DMS53 (cell line): ENCODE measurements around the gene PLXDC2.
"Not testable (repeated sequence)": the region's sequence is repeated elsewhere in the genome, so short reads cannot be mapped to it uniquely, and the experiment has no call there.

ENCODE experiments used
- DNase-seq: peaks from one replicate; lab custom pipeline; 2025; lab: John Stamatoyannopoulos, UW

The PLXDC2 gene

GRCh38 chr10:19979628-19980027 is 163.4 kb downstream of the PLXDC2 start:
- no peak for DNase-seq

GRCh38 chr10:19983880-19984565 is 167.8 kb downstream of the PLXDC2 start:
- DNase-seq: no peak

- DNase-seq: no peak
Measured at GRCh38 chr10:19985745-19986144, 169.5 kb downstream of the PLXDC2 start.

GRCh38 chr10:19986591-19986990 is 170.4 kb downstream of the PLXDC2 start:
- DNase-seq: no peak

GRCh38 chr10:19987931-19988330 is 171.7 kb downstream of the PLXDC2 start:
- no peak for DNase-seq

- DNase-seq: no peak
Measured at GRCh38 chr10:19993714-19994315, 177.6 kb downstream of the PLXDC2 start.

GRCh38 chr10:19998482-19998881 is 182.2 kb downstream of the PLXDC2 start:
- DNase-seq: peak; percentile 24

- DNase-seq: no peak
Measured at GRCh38 chr10:19999431-19999830, 183.2 kb downstream of the PLXDC2 start.

GRCh38 chr10:20002026-20002425 is 185.8 kb downstream of the PLXDC2 start:
- not testable (repeated sequence) for DNase-seq

GRCh38 chr10:20002657-20003056 is 186.4 kb downstream of the PLXDC2 start:
- no peak for DNase-seq

- no peak for DNase-seq
Measured at GRCh38 chr10:20004087-20004523, 187.9 kb downstream of the PLXDC2 start.

GRCh38 chr10:20005638-20006037 is 189.4 kb downstream of the PLXDC2 start:
- no peak for DNase-seq

- DNase-seq: no peak
Measured at GRCh38 chr10:20006169-20006870, 190.1 kb downstream of the PLXDC2 start.

GRCh38 chr10:20007426-20007825 is 191.2 kb downstream of the PLXDC2 start:
- DNase-seq: no peak

GRCh38 chr10:20013991-20014750 is 197.9 kb downstream of the PLXDC2 start:
- no peak for DNase-seq

GRCh38 chr10:20017961-20018360 is 201.7 kb downstream of the PLXDC2 start:
- no peak for DNase-seq

- no peak for DNase-seq
Measured at GRCh38 chr10:20020677-20021076, 204.4 kb downstream of the PLXDC2 start.

GRCh38 chr10:20029523-20029922 is 213.3 kb downstream of the PLXDC2 start:
- no peak for DNase-seq

- no peak for DNase-seq
Measured at GRCh38 chr10:20033476-20033875, 217.2 kb downstream of the PLXDC2 start.

GRCh38 chr10:20034732-20035131 is 218.5 kb downstream of the PLXDC2 start:
- DNase-seq: peak; percentile 21

- DNase-seq: no peak
Measured at GRCh38 chr10:20040012-20040411, 223.8 kb downstream of the PLXDC2 start.

GRCh38 chr10:20041931-20042330 is 225.7 kb downstream of the PLXDC2 start:
- no peak for DNase-seq
